8988T (cell line): ENCODE data around the gene ALPL.

Source experiments
- DNase-seq: peaks from one replicate; pipeline ENCODE4 v3.0.0; 2011

The ALPL gene

GRCh38 chr1:21532496-21532895 is 23.3 kb downstream of the ALPL start:
- DNase-seq: no peak

GRCh38 chr1:21532992-21533534 is 23.8 kb downstream of the ALPL start:
- DNase-seq: no peak

DNA sequence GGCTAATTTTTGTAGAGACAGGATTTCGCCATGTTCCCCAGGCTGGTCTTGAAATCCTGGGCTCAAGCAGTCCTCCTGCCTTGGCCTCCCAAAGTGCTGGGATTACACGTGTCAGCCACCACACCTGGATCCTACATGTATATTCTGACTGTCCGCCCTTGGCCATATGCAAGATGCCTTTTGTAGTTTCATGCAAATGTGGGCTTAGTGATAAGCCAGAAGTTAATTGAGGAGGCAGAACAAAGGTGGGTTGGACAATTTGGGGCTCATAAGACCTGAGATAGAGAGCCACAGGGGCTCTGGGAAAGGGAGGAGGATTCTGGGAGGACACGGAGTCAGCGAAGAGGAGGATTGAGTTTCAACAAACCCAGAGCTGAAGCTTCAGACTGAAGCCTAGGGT is 24.9 kb downstream of the ALPL start:
- DNase-seq: no peak

DNA sequence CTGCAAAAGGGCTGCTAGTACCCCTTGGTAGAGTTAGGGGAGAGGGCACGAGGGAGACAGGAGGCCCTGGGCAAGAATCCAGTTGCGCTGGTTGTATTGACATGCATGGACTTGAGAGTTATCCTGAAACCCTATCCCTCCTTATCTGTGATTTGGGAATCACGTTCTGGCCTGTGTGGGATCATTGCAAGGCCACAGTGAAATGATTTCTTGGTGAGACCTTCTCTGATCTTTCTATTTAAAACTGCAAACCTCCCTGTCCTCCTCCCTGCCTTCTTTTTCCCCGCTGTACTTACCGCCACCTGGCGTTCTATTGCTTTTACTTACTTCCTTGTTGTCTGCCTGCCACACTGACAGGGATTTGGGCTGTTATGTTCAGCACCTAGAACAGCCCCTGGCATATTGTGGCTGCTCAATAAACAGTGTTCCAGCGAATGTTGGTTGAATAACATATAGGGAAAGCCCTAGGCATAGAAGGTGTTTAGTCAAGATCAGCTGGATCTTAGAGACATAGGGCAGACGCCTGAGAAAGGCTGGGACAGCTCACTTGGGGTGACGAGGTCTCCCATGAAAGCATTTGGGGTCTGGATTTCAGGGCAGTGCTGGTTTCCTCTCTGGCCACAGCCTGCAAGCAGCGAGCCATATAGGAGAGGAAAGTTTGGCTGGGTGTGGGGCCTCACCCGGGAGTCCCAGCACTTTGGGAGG is 25.6 kb downstream of the ALPL start:
- DNase-seq: peak; percentile 52

- no peak for DNase-seq
Measured at GRCh38 chr1:21536218-21536617, 27.0 kb downstream of the ALPL start.

- no peak for DNase-seq
Measured at GRCh38 chr1:21537511-21537931, 28.3 kb downstream of the ALPL start.

- no peak for DNase-seq
Measured at GRCh38 chr1:21537932-21538630, 28.9 kb downstream of the ALPL start.

GRCh38 chr1:21539933-21540332 is 30.7 kb downstream of the ALPL start:
- peak; percentile 45 for DNase-seq

- DNase-seq: no peak
Measured at GRCh38 chr1:21541329-21541728, 32.1 kb downstream of the ALPL start.

DNA sequence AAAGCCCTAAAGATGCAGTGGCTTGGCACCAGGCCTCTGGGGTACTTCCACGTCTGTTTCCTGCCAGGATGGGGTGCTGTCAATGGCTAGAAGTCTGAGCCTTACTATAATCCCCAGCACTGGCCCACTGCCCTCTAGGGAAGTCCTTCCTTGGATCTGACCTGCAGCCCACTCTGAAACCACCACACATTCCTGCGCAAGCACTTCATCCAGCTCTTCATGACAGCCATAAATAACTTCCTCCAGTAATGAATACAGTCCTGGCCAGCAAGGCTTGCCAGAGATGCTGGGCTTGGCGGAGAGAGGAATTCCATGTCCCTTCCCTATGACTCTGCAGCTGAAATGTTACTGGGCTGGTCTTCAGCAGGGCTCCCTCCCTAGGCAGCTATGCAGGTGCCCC is 32.6 kb downstream of the ALPL start:
- no peak for DNase-seq

- DNase-seq: no peak
Measured at GRCh38 chr1:21543598-21543997, 34.4 kb downstream of the ALPL start.

DNA sequence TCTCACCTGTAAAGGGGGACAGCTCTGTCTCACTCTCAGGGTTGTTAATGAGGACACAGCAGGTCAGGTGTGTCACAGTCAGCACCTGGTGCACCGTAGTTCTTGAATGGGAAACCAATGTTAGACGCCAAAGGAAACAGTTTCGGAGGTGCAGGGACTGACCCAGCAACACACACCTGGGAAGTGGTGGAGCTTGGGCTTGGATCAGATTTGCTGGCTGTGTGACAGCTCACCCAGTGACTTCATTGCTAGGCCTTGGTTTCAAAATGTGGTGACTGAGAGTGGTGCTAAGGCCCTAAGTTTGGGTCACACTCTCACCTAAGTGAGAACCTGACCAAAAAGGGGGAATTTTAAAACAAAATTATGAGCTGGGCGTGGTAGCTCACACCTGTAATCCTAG is 34.9 kb downstream of the ALPL start:
- no peak for DNase-seq

- no peak for DNase-seq
Measured at GRCh38 chr1:21546122-21546825, 37.1 kb downstream of the ALPL start.

GRCh38 chr1:21547876-21548275 is 38.7 kb downstream of the ALPL start:
- DNase-seq: no peak

GRCh38 chr1:21550097-21550496 is 40.9 kb downstream of the ALPL start:
- no peak for DNase-seq

DNA sequence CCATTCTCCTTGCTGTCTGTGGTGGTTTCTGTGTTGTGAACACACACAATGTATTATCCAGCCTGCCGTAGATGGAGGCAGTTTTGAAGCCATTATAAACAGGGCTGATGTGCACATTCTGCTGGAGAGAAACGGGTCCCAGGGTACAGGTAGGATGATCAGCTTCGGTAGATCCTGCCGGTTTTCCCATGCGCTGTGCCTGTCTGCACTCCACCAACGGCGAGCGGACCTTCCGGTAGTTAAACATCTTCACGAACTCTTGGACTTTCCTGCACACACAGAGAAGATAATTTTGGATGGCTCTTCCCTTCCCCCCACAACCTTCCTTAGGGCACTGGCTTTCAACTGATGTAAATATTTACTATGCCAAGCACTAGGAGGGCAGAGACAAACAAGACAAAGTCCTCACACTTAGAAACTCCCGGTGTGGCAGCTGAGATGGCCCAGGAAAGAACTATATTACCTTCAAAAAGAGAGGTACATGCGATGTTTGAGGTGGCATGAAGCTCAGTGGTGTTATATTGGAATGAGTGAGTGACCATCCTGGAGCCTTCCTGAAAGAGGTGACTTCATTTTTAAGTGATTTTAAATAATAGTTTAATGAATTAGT is 41.7 kb downstream of the ALPL start:
- DNase-seq: no peak

DNA sequence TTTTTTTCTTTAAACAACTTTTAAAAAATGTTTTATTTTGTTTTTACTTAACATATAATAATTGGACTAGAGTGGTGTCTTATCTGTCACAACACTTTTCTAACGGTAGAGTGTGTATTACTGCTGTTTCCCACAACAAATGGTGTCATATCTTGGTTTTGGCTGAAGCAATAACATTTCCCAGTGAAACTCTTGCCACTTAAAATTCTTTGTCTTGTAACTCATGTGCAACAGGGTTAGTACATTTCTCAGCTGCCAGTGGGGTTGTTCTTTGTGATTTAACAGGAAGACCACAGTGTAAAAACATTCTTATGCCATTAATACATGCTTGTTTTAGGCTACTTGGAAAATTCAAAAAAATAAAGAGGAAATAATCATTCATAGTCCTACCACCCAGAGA is 43.5 kb downstream of the ALPL start:
- DNase-seq: no peak

GRCh38 chr1:21553116-21553926 is 44.1 kb downstream of the ALPL start:
- no peak for DNase-seq

DNA sequence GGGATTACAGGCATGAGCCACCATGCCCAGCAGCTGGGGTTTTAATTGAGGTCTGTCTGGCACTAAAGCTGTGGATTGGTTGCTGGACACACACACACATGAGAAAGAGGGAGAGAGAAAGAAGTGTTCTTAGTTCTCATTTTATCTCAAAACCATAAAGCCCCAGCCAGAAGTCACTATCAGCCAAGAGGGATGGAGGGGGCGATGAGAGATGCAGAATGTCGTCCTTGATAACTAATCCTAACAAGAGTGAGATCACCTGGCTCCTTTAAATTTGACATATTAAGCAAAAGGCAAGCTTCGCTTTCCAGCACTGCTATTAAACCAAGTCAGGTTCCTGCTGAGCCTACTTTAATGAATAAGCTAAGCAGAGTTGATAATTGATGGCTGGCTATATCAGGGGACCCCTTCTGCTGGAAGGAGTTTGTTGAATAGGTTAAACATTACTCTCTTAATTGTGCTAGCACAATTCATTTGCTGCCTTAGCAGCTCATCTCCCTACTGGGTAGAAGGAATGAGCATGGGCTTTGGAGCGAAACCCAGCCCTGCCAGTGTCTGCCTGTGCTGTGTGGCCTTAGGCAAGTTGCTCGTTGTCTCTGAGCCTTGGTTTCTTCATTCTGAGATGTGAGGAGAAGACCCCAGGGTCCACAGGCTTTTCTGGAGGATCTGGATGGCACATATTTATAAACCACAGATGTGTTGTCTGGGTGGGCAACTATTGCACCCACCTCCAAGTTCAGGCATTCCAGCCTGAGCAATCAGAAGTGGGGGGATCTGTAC is 50.8 kb downstream of the ALPL start:
- no peak for DNase-seq

GRCh38 chr1:21560916-21561638 is 51.9 kb downstream of the ALPL start:
- DNase-seq: no peak

GRCh38 chr1:21562896-21563295 is 53.7 kb downstream of the ALPL start:
- no peak for DNase-seq
